Esophagus muscularis mucosa (tissue), 4 donors: Measurements from ENCODE around the gene CKLF. TPM values are rescaled to one million over a fixed set of nuclear protein-coding genes. Genes with fewer than 3 reads are reported as not detected.

Source experiments
- DNase-seq: peaks from one replicate; pipeline ENCODE4 v3.0.0-alpha.2; 2017; ENCODE audit errors: extremely low spot score
- H3K27ac ChIP-seq, 4 donors: fragments of 200-600 bp; sonication (generic); replicated peaks in 1 of 4; 1 replicate in 3 of 4; 2 replicates in 1 of 4; pipeline ENCODE4 v1.5.1; 2016 to 2019; ENCODE audit warnings: mild to moderate bottlenecking in 1 of 4
- H3K27me3 ChIP-seq, 4 donors: fragments of 200-600 bp; sonication (generic); one replicate each; pipeline versions ENCODE4 v1.5.1 to v1.6.0; 2016 to 2019
- H3K36me3 ChIP-seq, 4 donors: fragments of 200-600 bp; sonication (generic); one replicate each; pipeline ENCODE4 v1.5.1; 2016 to 2019
- H3K4me1 ChIP-seq, 4 donors: fragments of 200-600 bp; sonication (generic); one replicate each; pipeline ENCODE4 v1.5.1; 2016 to 2019
- H3K4me3 ChIP-seq, 4 donors: fragments of 200-600 bp; sonication (generic); 1 replicate in 2 of 4; 2 replicates in 2 of 4; pipeline ENCODE4 v1.5.1; 2016 to 2019; ENCODE audit warnings: mild to moderate bottlenecking in 4 of 4, moderate library complexity in 1 of 4
- H3K9me3 ChIP-seq, 4 donors: fragments of 200-600 bp; sonication (generic); 1 replicate in 3 of 4; 2 replicates in 1 of 4; pipeline ENCODE4 v1.5.1; 2016 to 2019
- CTCF ChIP-seq, 3 experiments: fragments of 200-600 bp in 2 of 3; fragments of 450-650 bp in 1 of 3; sonication (generic) in 2 of 3; IDR thresholded peaks; one replicate each; pipeline ENCODE4 v1.5.1; 2017 to 2019; ENCODE audit warnings: antibody characterized with exemption in 3 of 3, mild to moderate bottlenecking in 2 of 3, moderate library complexity in 1 of 3
- EP300 ChIP-seq: sonication (generic); formaldehyde crosslinking; IDR thresholded peaks from one replicate; pipeline ENCODE4 v1.6.1; 2017; ENCODE audit warnings: antibody characterized with exemption
- POLR2A ChIP-seq: fragments of 450-650 bp; IDR thresholded peaks from one replicate; pipeline ENCODE4 v1.6.1; 2017; ENCODE audit warnings: antibody characterized with exemption, moderate library complexity, mild to moderate bottlenecking, low read depth
- POLR2AphosphoS5 ChIP-seq, 2 donors: sonication (generic); formaldehyde crosslinking; IDR thresholded peaks; one replicate each; pipeline ENCODE4 v1.6.1; 2017; ENCODE audit warnings: antibody characterized with exemption in 2 of 2
- WGBS: methylation state at CpG from one replicate; pipeline ENCODE4 v1.1.5; 2018; 5-methylcytosine and 5-hydroxymethylcytosine counted together
- intact Hi-C: fragments of 100-400 bp; cut with DNase I; formaldehyde crosslinking; loops from one replicate; pipeline ENCODE4 v1.15.1; 2023
- total RNA-seq, 4 donors: library from RNA; depleted of rRNA; stranded (reverse); fragments of >200 nt; gene quantifications; one replicate each; pipeline versions ENCODE4 v1.1.0 to v1.2.1, GENCODE V29; 2016

CKLF gene
- 10 to 100 TPM; 18.1 to 28.2 (median 24.2) TPM for total RNA-seq

- Histone ChIP-seq H3K4me1 (peaks cover 41 to 63% (median 54%) of the 10 kb centered on the region in 4 donors), H3K4me3 (peak within 1 kb of the TSS; percentile 55 to 69 (median 62)), H3K27me3 (no peaks in the 10 kb centered on the region), H3K36me3 (peaks cover 0 to 6% (median 3%) of the 10 kb centered on the region in 4 donors), H3K27ac (peak within 1 kb of the TSS; percentile 89 to 92 (median 91)), H3K9me3 (no peaks in the 10 kb centered on the region)
- intact Hi-C loops, result no loop called here
- peak; percentile 98 for DNase-seq
- WGBS, result 10% methylated on average over 34 of the region's 63 CpGs
- no peak for TF ChIP-seq CTCF (IDR thresholded peaks at IDR 0.05)
- peak; percentile 93 to 94 for TF ChIP-seq POLR2AphosphoS5 (IDR thresholded peaks at IDR 0.05)
- no peak for TF ChIP-seq EP300
- TF ChIP-seq POLR2A, result peak; percentile 33
These were observed at the start of gene CKLF for GRCh38 chr16:66552286-66553177. Gene CKLF, plus strand, starts transcription at chr16:66552576. Its CDS starts 140 bp downstream, at chr16:66552716.

GRCh38 chr16:66503030-66503429 lies 49.3 kb upstream of the CKLF start:
- Histone ChIP-seq H3K27ac (peak overlapping the region in 3 of 4 donors; percentile 18 to 64 (median 57)), H3K9me3 (no peaks in the 10 kb centered on the region), H3K27me3 (no peaks in the 10 kb centered on the region), H3K4me1 (peaks cover 13 to 29% (median 24%) of the 10 kb centered on the region in 4 donors), H3K36me3 (peaks cover 0 to 11% (median 4%) of the 10 kb centered on the region in 4 donors), H3K4me3 (no peak overlapping the region)
- no peak for TF ChIP-seq EP300
- TF ChIP-seq CTCF (IDR thresholded peaks at IDR 0.05), result no peak
- TF ChIP-seq POLR2A, result no peak
- no peak for TF ChIP-seq POLR2AphosphoS5 (IDR thresholded peaks at IDR 0.05)
- WGBS, result 80% methylated on average over 2 of the region's 2 CpGs
- intact Hi-C loops, result no loop called here
- DNase-seq, result no peak

GRCh38 chr16:66503612-66504011 lies 48.8 kb upstream of the CKLF start:
- TF ChIP-seq POLR2AphosphoS5 (IDR thresholded peaks at IDR 0.05), result no peak
- TF ChIP-seq CTCF (IDR thresholded peaks at IDR 0.05), result no peak
- TF ChIP-seq POLR2A, result no peak
- no peak for TF ChIP-seq EP300
- no peaks in the 10 kb centered on the region for H3K9me3 ChIP-seq
- no peak for DNase-seq
- intact Hi-C loops, result no loop called here
- H3K27ac ChIP-seq, result no peak overlapping the region
- H3K4me3 ChIP-seq, result no peak overlapping the region
- 91% methylated on average over 3 of the region's 3 CpGs for WGBS
- peaks cover 19 to 35% (median 29%) of the 10 kb centered on the region in 4 donors for H3K4me1 ChIP-seq
- peaks cover 0 to 17% (median 5%) of the 10 kb centered on the region in 4 donors for H3K36me3 ChIP-seq
- no peaks in the 10 kb centered on the region for H3K27me3 ChIP-seq

GRCh38 chr16:66507731-66508239 lies 44.6 kb upstream of the CKLF start:
- 74% methylated on average over 4 of the region's 4 CpGs for WGBS
- Histone ChIP-seq H3K9me3 (no peaks in the 10 kb centered on the region), H3K4me1 (peaks cover 42 to 59% (median 54%) of the 10 kb centered on the region in 4 donors), H3K36me3 (peaks cover 0 to 39% (median 24%) of the 10 kb centered on the region in 4 donors), H3K27ac (no peak overlapping the region), H3K27me3 (no peaks in the 10 kb centered on the region), H3K4me3 (no peak overlapping the region)
- no peak for TF ChIP-seq POLR2AphosphoS5 (IDR thresholded peaks at IDR 0.05)
- no peak for TF ChIP-seq CTCF (IDR thresholded peaks at IDR 0.05)
- no peak for TF ChIP-seq EP300
- no peak for TF ChIP-seq POLR2A
- DNase-seq, result no peak
- intact Hi-C loops, result no loop called here
